ENCODE results near the gene CHMP5. TPM values are rescaled to one million over a fixed set of nuclear protein-coding genes. Genes with fewer than 3 reads are reported as not detected.
"Not testable (repeated sequence)": the region's sequence is repeated elsewhere in the genome, so short reads cannot be mapped to it uniquely, and the experiment has no call there.

CHMP5 gene
- polyA plus RNA-seq, 4 donors = 98.9 to 143 (median 118) TPM

DNA sequence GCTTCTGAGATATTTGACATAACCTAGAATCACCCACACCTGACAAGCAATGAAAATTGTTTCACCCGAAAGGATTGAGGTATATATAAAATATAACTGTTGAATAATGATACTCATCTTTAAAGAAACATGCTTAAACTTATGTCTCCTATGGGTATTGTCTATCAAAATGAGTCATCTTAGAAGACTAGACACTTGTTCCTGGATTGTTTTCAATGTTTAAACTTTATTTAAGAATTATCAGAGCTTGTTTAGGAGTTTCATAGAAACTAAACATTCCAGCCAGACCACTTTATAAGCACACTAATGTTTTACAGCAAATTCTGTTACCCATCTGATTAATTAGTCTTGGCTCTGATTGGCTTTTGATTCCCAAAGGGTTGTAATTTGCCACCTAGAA is 45.1 kb downstream of the CHMP5 start:
- no peak for DNase-seq (ENCODE audit: low read depth in 4 of 4, low spot score in 3 of 4)

DNA sequence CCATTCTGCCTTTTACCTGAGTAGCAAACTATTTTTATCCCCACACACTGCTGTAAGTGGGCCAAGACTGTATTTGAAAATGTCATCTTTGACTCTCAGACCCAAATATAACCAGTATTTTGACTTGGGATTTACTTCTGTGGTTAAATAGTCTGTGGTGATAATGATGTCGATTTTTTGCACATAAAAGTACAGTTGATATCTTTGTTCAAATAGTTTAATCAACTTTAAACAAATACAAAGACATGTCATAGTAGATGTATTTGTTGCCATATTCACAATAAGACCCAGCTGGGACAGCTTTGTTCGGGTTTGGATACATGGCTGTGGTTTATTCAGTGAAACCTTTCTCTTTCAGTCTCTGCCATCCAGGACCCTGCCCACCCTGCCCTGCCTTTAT is 45.9 kb downstream of the CHMP5 start:
- DNase-seq (ENCODE audit: low read depth in 4 of 4, low spot score in 3 of 4) = no peak

GRCh38 chr9:33311953-33312352 is 47.1 kb downstream of the CHMP5 start:
- DNase-seq (ENCODE audit: low read depth in 4 of 4, low spot score in 3 of 4) = no peak

- DNase-seq (ENCODE audit: low read depth in 4 of 4, low spot score in 3 of 4) = no peak
These were observed 50.5 kb downstream of the CHMP5 start for GRCh38 chr9:33315371-33315770.

- not testable (repeated sequence) for DNase-seq (ENCODE audit: low read depth in 4 of 4, low spot score in 3 of 4)
These were observed 52.3 kb downstream of the CHMP5 start for GRCh38 chr9:33317136-33317535.

GRCh38 chr9:33318225-33318624 is 53.4 kb downstream of the CHMP5 start:
- no peak for DNase-seq (ENCODE audit: low read depth in 4 of 4, low spot score in 3 of 4)

GRCh38 chr9:33318781-33319180 is 53.9 kb downstream of the CHMP5 start:
- DNase-seq (ENCODE audit: low read depth in 4 of 4, low spot score in 3 of 4) = no peak

GRCh38 chr9:33320230-33320567 is 55.4 kb downstream of the CHMP5 start:
- no peak for DNase-seq (ENCODE audit: low read depth in 4 of 4, low spot score in 3 of 4)

GRCh38 chr9:33320568-33321261 is 55.9 kb downstream of the CHMP5 start:
- no peak for DNase-seq (ENCODE audit: low read depth in 4 of 4, low spot score in 3 of 4)

- peak in 2 of 4 donors; percentile 23 to 40 for DNase-seq (ENCODE audit: low read depth in 4 of 4, low spot score in 3 of 4)
These were observed 64.3 kb downstream of the CHMP5 start for GRCh38 chr9:33329117-33329563.

DNA sequence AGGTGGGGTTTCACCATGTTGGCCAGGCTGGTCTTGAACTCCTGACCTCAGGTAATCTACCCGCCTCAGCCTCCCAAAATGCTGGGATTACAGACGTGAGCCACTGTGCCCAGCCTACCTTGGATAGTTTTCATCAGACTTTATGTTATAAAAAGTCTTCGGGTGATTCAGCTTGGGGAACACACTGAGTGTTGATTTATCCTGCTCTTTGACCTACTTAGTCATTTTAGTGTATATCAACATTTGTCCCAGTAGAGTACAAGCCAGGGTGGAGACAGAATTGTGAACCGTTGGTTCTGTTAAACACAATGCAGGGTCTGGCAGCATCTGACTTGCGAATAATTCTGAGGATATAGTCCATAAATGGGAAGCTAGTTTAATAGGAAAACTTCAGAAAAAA is 65.1 kb downstream of the CHMP5 start:
- no peak for DNase-seq (ENCODE audit: low read depth in 4 of 4, low spot score in 3 of 4)

- DNase-seq (ENCODE audit: low read depth in 4 of 4, low spot score in 3 of 4) = no peak
These were observed 66.6 kb downstream of the CHMP5 start for GRCh38 chr9:33331377-33331891.

Other genes starting within 250 kb of the CHMP5 start
- 100 to 1,000 TPM; 216 to 271 (median 249) TPM for gene DNAJA1, start 239.8 kb upstream of the CHMP5 start, polyA plus RNA-seq (ENCODE audit: insufficient read length in 4 of 4)
- 10 to 100 TPM; 23.3 to 31.3 (median 26.5) TPM for gene SMU1, start 188.4 kb upstream of the CHMP5 start, polyA plus RNA-seq (ENCODE audit: insufficient read length in 4 of 4)
- gene B4GALT1, start 97.7 kb upstream of the CHMP5 start, polyA plus RNA-seq (ENCODE audit: insufficient read length in 4 of 4) = 100 to 1,000 TPM in 2 of 4 donors, 10 to 100 TPM in 2; 85.5 to 131 (median 100.0) TPM
- gene SPINK4, start 24.9 kb upstream of the CHMP5 start, polyA plus RNA-seq (ENCODE audit: insufficient read length in 4 of 4) = not detected
- gene BAG1, start 341 bp upstream of the CHMP5 start, polyA plus RNA-seq (ENCODE audit: insufficient read length in 4 of 4) = 10 to 100 TPM; 47.4 to 83.5 (median 79.5) TPM
- gene NFX1, start 25.5 kb downstream of the CHMP5 start, polyA plus RNA-seq (ENCODE audit: insufficient read length in 4 of 4) = 10 to 100 TPM; 28.6 to 36.0 (median 32.7) TPM
- gene AQP7, start 137.5 kb downstream of the CHMP5 start, polyA plus RNA-seq (ENCODE audit: insufficient read length in 4 of 4) = 10 to 100 TPM in 3 of 4 donors, 1 to 10 TPM in 1; 2.5 to 28.0 (median 18.7) TPM
- gene AQP3, start 182.5 kb downstream of the CHMP5 start, polyA plus RNA-seq (ENCODE audit: insufficient read length in 4 of 4) = 100 to 1,000 TPM in 1 of 4 donors, 10 to 100 TPM in 2, 1 to 10 TPM in 1; 4.9 to 111 (median 44.4) TPM
- gene NOL6, start 208.9 kb downstream of the CHMP5 start, polyA plus RNA-seq (ENCODE audit: insufficient read length in 4 of 4) = 10 to 100 TPM; 24.1 to 28.6 (median 26.1) TPM